Adrenal gland (tissue), 12 donors: ENCODE results near the gene APCDD1L. TPM values are rescaled to one million over a fixed set of nuclear protein-coding genes. Genes with fewer than 3 reads are reported as not detected.

Source experiments
- DNase-seq, 7 donors: peaks; one replicate each; pipeline ENCODE4 v3.0.0-alpha.2; 2019 to 2020
- H3K27ac ChIP-seq, 5 donors: fragments of 200-600 bp; sonication (generic) in 4 of 5; 1 replicate in 3 of 5; 2 replicates in 2 of 5; pipeline versions ENCODE4 v1.5.1 to v1.8.0; 2016 to 2020; ENCODE audit warnings: mild to moderate bottlenecking in 1 of 5
- H3K27me3 ChIP-seq: fragments of 200-600 bp; 2 replicates; pipeline ENCODE4 v1.8.0; 2021
- H3K36me3 ChIP-seq, 2 donors: fragments of 200-600 bp; replicated peaks in 1 of 2; 1 replicate in 1 of 2; 2 replicates in 1 of 2; pipeline versions ENCODE4 v1.5.1 to v1.8.0; 2018 to 2022
- H3K4me1 ChIP-seq, 2 donors: fragments of 200-600 bp; replicated peaks in 1 of 2; 1 replicate in 1 of 2; 2 replicates in 1 of 2; pipeline versions ENCODE4 v1.5.1 to v1.8.0; 2018 to 2021
- H3K4me3 ChIP-seq, 4 donors: fragments of 200-600 bp; sonication (generic) in 3 of 4; one replicate each; pipeline ENCODE4 v1.5.1; 2016 to 2018
- H3K9me3 ChIP-seq, 3 donors: fragments of 200-600 bp; sonication (generic) in 1 of 3; replicated peaks in 1 of 3; 1 replicate in 2 of 3; 2 replicates in 1 of 3; pipeline versions ENCODE4 v1.5.1 to v1.8.0; 2016 to 2021
- CTCF ChIP-seq, 6 experiments: fragments of 450-650 bp in 4 of 6; fragments of 200-600 bp in 2 of 6; sonication (generic) in 1 of 6; IDR thresholded peaks; 1 replicate in 5 of 6; 2 replicates in 1 of 6; pipeline versions ENCODE4 v1.5.1 to v1.8.0; 2016 to 2021; ENCODE audit warnings: antibody characterized with exemption in 6 of 6, mild to moderate bottlenecking in 2 of 6, moderate library complexity in 1 of 6
- POLR2A ChIP-seq, 2 donors: fragments of 450-650 bp; IDR thresholded peaks; one replicate each; pipeline ENCODE4 v1.6.1; 2017; ENCODE audit warnings: antibody characterized with exemption in 2 of 2, mild to moderate bottlenecking in 2 of 2, moderate library complexity in 1 of 2
- WGBS, 4 donors: extraction: QIAGEN DNeasy Blood & Tissue Kit in 2 of 4; methylation state at CpG; one replicate each; pipeline versions ENCODE4 v1.1.5 to v1.1.7; 2013 to 2017; 5-methylcytosine and 5-hydroxymethylcytosine counted together
- intact Hi-C, 2 donors: fragments of 100-400 bp; cut with DNase I; formaldehyde crosslinking; loops; one replicate each; pipeline versions ENCODE4 v1.14.1 to v1.15.0; 2022 to 2023
- polyA plus RNA-seq, 3 donors: library from polyadenylated mRNA; stranded (reverse); fragments of 200-250 nt in 2 of 3; fragments of 350-450 nt in 1 of 3; fragmentation: Illumina TruSeq in 1 of 3; extraction: RNeasy Lipid Tissue Mini Kit (QIAGEN cat#74804) in 1 of 3; gene quantifications; one replicate each; pipeline ENCODE4 v1.2.3, GENCODE V29; 2013 to 2014
- total RNA-seq, 9 donors: library from RNA; depleted of rRNA in 4 of 9; stranded (reverse); fragments of >200 nt in 4 of 9; fragments of 120-200 nt in 1 of 9; fragmentation: NEBNext Ultra II Directional in 1 of 9; extraction: Animal tissue kit (Norgen Biotek cat#: 25700) in 1 of 9; gene quantifications; one replicate each; pipeline versions ENCODE4 v1.1.0 to v1.2.4, GENCODE V29; 2013 to 2023
- donor health status: healthy with polysubstance abuse.
- donor health status: Bipolar disorder and iron deficiency.
- donor health status: DM: yes; HTN: yes; CAD: no.
- donor health status: DM: no; HTN: no; CAD: no.
- donor health status: DM: no; HTN: no; CAD: no.
- donor health status: DM: yes; HTN: yes; CAD: no.

The APCDD1L gene
- total and polyA plus RNA-seq, 12 donors: 0.06 to 0.96 (median 0.27) TPM; not detected in 4

- 78 to 94% (median 92%) methylated on average over 3 to 15 of the region's 15 CpGs for WGBS, 4 donors
Measured at GRCh38 chr20:58495623-58496428, 19.4 kb downstream of the APCDD1L start.

GRCh38 chr20:58494923-58495622 lies 20.1 kb downstream of the APCDD1L start:
- TF ChIP-seq POLR2A (IDR thresholded peaks at IDR 0.05): no peak
- TF ChIP-seq CTCF (IDR thresholded peaks at IDR 0.05): no peak
- no peaks in the 10 kb centered on the region for H3K36me3 ChIP-seq
- H3K27ac ChIP-seq: no peak overlapping the region
- no peaks in the 10 kb centered on the region for H3K9me3 ChIP-seq
- intact Hi-C loops: no loop called here
- no peak overlapping the region for H3K4me3 ChIP-seq
- DNase-seq: no peak
- 87 to 94% (median 91%) methylated on average over 10 to 13 of the region's 13 CpGs for WGBS, 4 donors
- H3K27me3 ChIP-seq: no peaks in the 10 kb centered on the region
- no peaks in the 10 kb centered on the region for H3K4me1 ChIP-seq

More at GRCh38 chr20:58495623-58496428, 19.4 kb downstream of the APCDD1L start:
- no peak for DNase-seq
- no peaks in the 10 kb centered on the region for H3K27me3 ChIP-seq
- no peak for TF ChIP-seq POLR2A (IDR thresholded peaks at IDR 0.05)
- no peak overlapping the region for H3K4me3 ChIP-seq
- no peaks in the 10 kb centered on the region for H3K36me3 ChIP-seq
- H3K27ac ChIP-seq: no peak overlapping the region
- intact Hi-C loops: no loop called here
- H3K4me1 ChIP-seq: no peaks in the 10 kb centered on the region
- no peaks in the 10 kb centered on the region for H3K9me3 ChIP-seq

- H3K27ac ChIP-seq: no peak overlapping the region
- no peaks in the 10 kb centered on the region for H3K36me3 ChIP-seq
- no peak overlapping the region for H3K4me3 ChIP-seq
- no peaks in the 10 kb centered on the region for H3K27me3 ChIP-seq
- no peaks in the 10 kb centered on the region for H3K4me1 ChIP-seq
- TF ChIP-seq POLR2A (IDR thresholded peaks at IDR 0.05) (no peak), CTCF (IDR thresholded peaks at IDR 0.05) (no peak)
- 80 to 86% (median 84%) methylated on average over 4 of the region's 4 CpGs for WGBS, 4 donors
- DNase-seq: no peak
- H3K9me3 ChIP-seq: no peaks in the 10 kb centered on the region
- intact Hi-C loops: no loop called here
Measured at GRCh38 chr20:58492795-58493524, 22.2 kb downstream of the APCDD1L start.

- DNase-seq: no peak
- Histone ChIP-seq H3K4me3 (no peak overlapping the region), H3K4me1 (no peaks in the 10 kb centered on the region), H3K9me3 (no peaks in the 10 kb centered on the region), H3K36me3 (no peaks in the 10 kb centered on the region), H3K27ac (no peak overlapping the region), H3K27me3 (no peaks in the 10 kb centered on the region)
- no peak for TF ChIP-seq POLR2A (IDR thresholded peaks at IDR 0.05)
- no peak for TF ChIP-seq CTCF (IDR thresholded peaks at IDR 0.05)
- intact Hi-C loops: no loop called here
- WGBS, 4 donors: 76 to 83% (median 81%) methylated on average over 7 of the region's 7 CpGs
Measured at GRCh38 chr20:58492074-58492718, 23.0 kb downstream of the APCDD1L start.
